Measurements from ENCODE around the gene ELFN2. TPM values are rescaled to one million over a fixed set of nuclear protein-coding genes. Genes with fewer than 3 reads are reported as not detected.

ELFN2 gene
- total and polyA plus RNA-seq, 2 donors (not counting 3 experiments of a cell fraction or from before 2014, with no cell fraction given): 0.41 to 1.3 TPM

GRCh38 chr22:37412495-37413250, 14.6 kb downstream of the ELFN2 start:
- POLR2A ChIA-PET: no interaction called here
- no peaks in the 10 kb centered on the region for H3K9me3 ChIP-seq (replicated peaks; ENCODE audit: control insufficient read depth, insufficient read depth, low read length)
- H3K9me1 ChIP-seq (replicated peaks; ENCODE audit: control insufficient read depth, extremely low read depth, insufficient read depth, low read length): no peaks in the 10 kb centered on the region
- TF ChIP-seq POLR2A (IDR thresholded peaks at IDR 0.05; ENCODE audit: low read depth, low read length): no peak
- TF ChIP-seq MAX (IDR thresholded peaks at IDR 0.05; ENCODE audit: insufficient read depth, insufficient read length): no peak
- H3K36me3 ChIP-seq (ENCODE audit: control insufficient read depth in 2 of 2, extremely low read depth in 1 of 2, insufficient read depth in 2 of 2, low read length in 2 of 2): no peaks in the 10 kb centered on the region
- H2AFZ ChIP-seq (ENCODE audit: low read depth, low read length): no peak overlapping the region
- intact Hi-C loops (cut with micrococcal nuclease) (no loop called here), dilution Hi-C loops (cut with MboI; ENCODE audit: extremely low pct_ligation_motif_present, low sequenced_read_pairs) (no loop called here)
- H4K20me1 ChIP-seq (replicated peaks; ENCODE audit: control insufficient read depth, extremely low read depth, insufficient read depth, low read length): no peaks in the 10 kb centered on the region
- H3K9ac ChIP-seq (replicated peaks; ENCODE audit: extremely low read depth, insufficient read depth, low read length): no peak overlapping the region
- H3K27ac ChIP-seq (ENCODE audit: insufficient read depth, low read depth, low read length): no peak overlapping the region
- DNase-seq (ENCODE audit: low read depth, low spot score): no peak
- H3K79me2 ChIP-seq (ENCODE audit: control insufficient read depth, insufficient read depth, low read length): no peaks in the 10 kb centered on the region
- no TSS peak for BruUV-seq (replicated peaks)
- H3K27me3 ChIP-seq (ENCODE audit: control insufficient read depth in 2 of 2, insufficient read depth in 2 of 2, low read length in 2 of 2): no peaks in the 10 kb centered on the region
- no peak for FAIRE-seq
- H3K4me1 ChIP-seq (ENCODE audit: control insufficient read depth, extremely low read depth, insufficient read depth, low read length): peaks cover 2% of the 10 kb centered on the region
- no peak overlapping the region for H3K4me2 ChIP-seq (ENCODE audit: insufficient read depth, low read length)
- CTCF ChIA-PET: interaction anchor here (1.4 kb wide), 1 partner anchor 94 kb away, joined by 3 read pairs; no protein-coding TSS in a partner anchor
- H3K4me3 ChIP-seq (replicated peaks in 1 of 3; ENCODE audit: insufficient read depth in 1 of 3, low read depth in 1 of 3, low read length in 3 of 3): no peak overlapping the region

- Histone ChIP-seq H4K20me1 (replicated peaks; ENCODE audit: control insufficient read depth, extremely low read depth, insufficient read depth, low read length) (no peaks in the 10 kb centered on the region), H3K9me1 (replicated peaks; ENCODE audit: control insufficient read depth, extremely low read depth, insufficient read depth, low read length) (no peaks in the 10 kb centered on the region), H3K79me2 (ENCODE audit: control insufficient read depth, insufficient read depth, low read length) (no peaks in the 10 kb centered on the region), H3K27ac (ENCODE audit: insufficient read depth, low read depth, low read length) (no peak overlapping the region), H2AFZ (ENCODE audit: low read depth, low read length) (no peak overlapping the region), H3K9ac (replicated peaks; ENCODE audit: extremely low read depth, insufficient read depth, low read length) (no peak overlapping the region), H3K4me3 (replicated peaks in 1 of 3; ENCODE audit: insufficient read depth in 1 of 3, low read depth in 1 of 3, low read length in 3 of 3) (no peak overlapping the region), H3K36me3 (ENCODE audit: control insufficient read depth in 2 of 2, extremely low read depth in 1 of 2, insufficient read depth in 2 of 2, low read length in 2 of 2) (no peaks in the 10 kb centered on the region), H3K4me2 (ENCODE audit: insufficient read depth, low read length) (no peak overlapping the region), H3K9me3 (replicated peaks; ENCODE audit: control insufficient read depth, insufficient read depth, low read length) (no peaks in the 10 kb centered on the region), H3K27me3 (ENCODE audit: control insufficient read depth in 2 of 2, insufficient read depth in 2 of 2, low read length in 2 of 2) (no peaks in the 10 kb centered on the region), H3K4me1 (ENCODE audit: control insufficient read depth, extremely low read depth, insufficient read depth, low read length) (peaks cover 2% of the 10 kb centered on the region)
- dilution Hi-C loops (cut with MboI; ENCODE audit: extremely low pct_ligation_motif_present, low sequenced_read_pairs) (no loop called here), intact Hi-C loops (cut with micrococcal nuclease) (no loop called here)
- CTCF ChIA-PET: no interaction called here
- POLR2A ChIA-PET: no interaction called here
- FAIRE-seq: no peak
- BruUV-seq (replicated peaks): no TSS peak
- TF ChIP-seq GATA2 (IDR thresholded peaks at IDR 0.05; ENCODE audit: insufficient read depth, insufficient read length, low read depth, low read length): no peak
- no peak for TF ChIP-seq POLR2A (IDR thresholded peaks at IDR 0.05; ENCODE audit: low read depth, low read length)
- no peak for TF ChIP-seq POLR2AphosphoS5 (IDR thresholded peaks at IDR 0.05; ENCODE audit: insufficient read depth, low read depth, low read length)
- no peak for TF ChIP-seq MAX (IDR thresholded peaks at IDR 0.05; ENCODE audit: insufficient read depth, insufficient read length)
- no peak for TF ChIP-seq MYC (IDR thresholded peaks at IDR 0.05; ENCODE audit: low read depth, low read length)
- no peak for TF ChIP-seq FOS (IDR thresholded peaks at IDR 0.05; ENCODE audit: borderline replicate concordance, insufficient read depth, low read length)
- DNase-seq (ENCODE audit: low read depth, low spot score): no peak
Observed at GRCh38 chr22:37411655-37412054, 15.6 kb downstream of the ELFN2 start.

Data from endothelial cell of umbilical vein (primary cell).